Stimulated activated CD4-positive, alpha-beta T cell treated with anti-CD3 and anti-CD28 coated beads, Interleukin-2, amount 100 ng/mL, for 4 hours (primary cell): ENCODE results near the gene B4GALT4.
"Not testable (repeated sequence)": the region's sequence is repeated elsewhere in the genome, so short reads cannot be mapped to it uniquely, and the experiment has no call there.

Experiments used
- DNase-seq: peaks from one replicate; pipeline ENCODE4 v3.0.0-alpha.2; 2020; ENCODE audit warnings: low read depth

Gene B4GALT4

GRCh38 chr3:119240591-119241434, at the start of gene B4GALT4:
B4GALT4 (minus strand) TSS chr3:119240878; CDS start chr3:119230099, 10,779 bp downstream.
- DNase-seq: peak; percentile 57

- no peak for DNase-seq
Measured at GRCh38 chr3:119289404-119289770, 48.7 kb upstream of the B4GALT4 start.

- no peak for DNase-seq
Measured at GRCh38 chr3:119288669-119289403, 48.2 kb upstream of the B4GALT4 start.

GRCh38 chr3:119279584-119280243, 39.0 kb upstream of the B4GALT4 start:
- DNase-seq: no peak

GRCh38 chr3:119279101-119279554, 38.5 kb upstream of the B4GALT4 start:
- no peak for DNase-seq

GRCh38 chr3:119276680-119277079, 36.0 kb upstream of the B4GALT4 start:
- DNase-seq: no peak

GRCh38 chr3:119270212-119270611, 29.5 kb upstream of the B4GALT4 start:
- not testable (repeated sequence) for DNase-seq

- DNase-seq: no peak
Measured at GRCh38 chr3:119261055-119261454, 20.4 kb upstream of the B4GALT4 start.

GRCh38 chr3:119259821-119260220, 19.1 kb upstream of the B4GALT4 start:
- no peak for DNase-seq

GRCh38 chr3:119258915-119259314, 18.2 kb upstream of the B4GALT4 start:
- DNase-seq: no peak

- DNase-seq: no peak
Measured at GRCh38 chr3:119257654-119258410, 17.2 kb upstream of the B4GALT4 start.

GRCh38 chr3:119257111-119257510, 16.4 kb upstream of the B4GALT4 start:
- no peak for DNase-seq

GRCh38 chr3:119255214-119255613, 14.5 kb upstream of the B4GALT4 start:
- DNase-seq: no peak

GRCh38 chr3:119245778-119246177, 5.1 kb upstream of the B4GALT4 start:
- no peak for DNase-seq

GRCh38 chr3:119243712-119244111, 3.0 kb upstream of the B4GALT4 start:
- DNase-seq: no peak

GRCh38 chr3:119243058-119243529, 2.4 kb upstream of the B4GALT4 start:
- not testable (repeated sequence) for DNase-seq

GRCh38 chr3:119242387-119243057, 1.8 kb upstream of the B4GALT4 start:
- not testable (repeated sequence) for DNase-seq

GRCh38 chr3:119240101-119240590, 532 bp downstream of the B4GALT4 start:
- no peak for DNase-seq

GRCh38 chr3:119239206-119239820, 1.4 kb downstream of the B4GALT4 start:
- DNase-seq: no peak

GRCh38 chr3:119238363-119238762, 2.3 kb downstream of the B4GALT4 start:
- DNase-seq: no peak
